WERI-Rb-1 (cell line): ENCODE results near the gene DACH2.

Experiments used
- DNase-seq: peaks from one replicate; pipeline ENCODE4 v3.0.0-alpha.2; 2020
- H3K27ac ChIP-seq: fragments of 250-450 bp; sonication (Bioruptor Pico); 2 replicates; pipeline ENCODE4 v1.5.1; 2020; ENCODE audit warnings: mild to moderate bottlenecking, moderate library complexity
- H3K27me3 ChIP-seq: fragments of 250-450 bp; sonication (Bioruptor Pico); 2 replicates; pipeline ENCODE4 v1.5.1; 2021; ENCODE audit warnings: mild to moderate bottlenecking, low read depth, moderate library complexity; ENCODE audit not compliant: insufficient read depth, severe bottlenecking
- H3K36me3 ChIP-seq: fragments of 250-450 bp; sonication (Bioruptor Pico); 2 replicates; pipeline ENCODE4 v1.5.1; 2020; ENCODE audit warnings: mild to moderate bottlenecking, moderate library complexity
- H3K4me3 ChIP-seq: 2 replicates; pipeline ENCODE4 v1.5.1; 2011; ENCODE audit warnings: low read depth, mild to moderate bottlenecking, control low read depth, low read length
- H3K9me3 ChIP-seq: fragments of 250-450 bp; sonication (Bioruptor Pico); 2 replicates; pipeline ENCODE4 v1.5.1; 2021; ENCODE audit warnings: mild to moderate bottlenecking, moderate library complexity; ENCODE audit not compliant: severe bottlenecking
- TF ChIP-seq, protein P1 (sequence below): IDR thresholded peaks from 2 replicates; pipeline ENCODE4 v1.5.1; 2011; ENCODE audit warnings: low read depth, mild to moderate bottlenecking, control low read depth, inconsistent platforms, low read length

Gene DACH2

DNA sequence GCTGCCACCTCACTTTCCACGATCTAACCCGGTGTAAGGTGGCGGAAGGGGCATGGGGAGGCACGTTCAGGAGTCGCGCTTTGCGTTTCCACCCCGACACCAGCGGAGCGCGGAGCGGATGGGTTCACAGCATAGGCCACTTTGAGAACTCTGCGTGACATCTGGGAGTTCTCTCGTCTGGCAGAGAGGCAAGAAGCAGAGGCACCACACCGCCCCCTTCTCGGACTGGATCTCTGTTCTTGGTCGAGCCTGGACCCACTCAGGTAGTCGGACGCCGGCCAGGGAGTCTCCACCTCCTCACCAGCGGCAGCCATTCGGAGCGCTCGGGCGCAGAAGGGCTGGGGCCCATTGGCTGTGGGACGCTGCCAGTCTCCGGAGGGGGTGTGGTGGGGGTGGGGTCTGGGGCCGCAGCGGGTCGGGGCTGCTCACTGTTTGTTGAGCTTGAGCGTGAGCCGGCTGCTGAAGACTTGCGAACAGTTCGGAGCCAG, at the start of gene DACH2:
Gene DACH2, plus strand, starts transcription at position 428 of the 488 bp plus-strand sequence.
- H3K27me3 ChIP-seq: peaks cover 74% of the 10 kb centered on the region
- H3K9me3 ChIP-seq: no peaks in the 10 kb centered on the region
- peak; percentile 38 for DNase-seq
- H3K36me3 ChIP-seq: no peaks in the 10 kb centered on the region
- peak within 1 kb of the TSS; percentile 12; the same call in 1 of the 2 replicates for H3K4me3 ChIP-seq
- TF ChIP-seq, protein P1, sequence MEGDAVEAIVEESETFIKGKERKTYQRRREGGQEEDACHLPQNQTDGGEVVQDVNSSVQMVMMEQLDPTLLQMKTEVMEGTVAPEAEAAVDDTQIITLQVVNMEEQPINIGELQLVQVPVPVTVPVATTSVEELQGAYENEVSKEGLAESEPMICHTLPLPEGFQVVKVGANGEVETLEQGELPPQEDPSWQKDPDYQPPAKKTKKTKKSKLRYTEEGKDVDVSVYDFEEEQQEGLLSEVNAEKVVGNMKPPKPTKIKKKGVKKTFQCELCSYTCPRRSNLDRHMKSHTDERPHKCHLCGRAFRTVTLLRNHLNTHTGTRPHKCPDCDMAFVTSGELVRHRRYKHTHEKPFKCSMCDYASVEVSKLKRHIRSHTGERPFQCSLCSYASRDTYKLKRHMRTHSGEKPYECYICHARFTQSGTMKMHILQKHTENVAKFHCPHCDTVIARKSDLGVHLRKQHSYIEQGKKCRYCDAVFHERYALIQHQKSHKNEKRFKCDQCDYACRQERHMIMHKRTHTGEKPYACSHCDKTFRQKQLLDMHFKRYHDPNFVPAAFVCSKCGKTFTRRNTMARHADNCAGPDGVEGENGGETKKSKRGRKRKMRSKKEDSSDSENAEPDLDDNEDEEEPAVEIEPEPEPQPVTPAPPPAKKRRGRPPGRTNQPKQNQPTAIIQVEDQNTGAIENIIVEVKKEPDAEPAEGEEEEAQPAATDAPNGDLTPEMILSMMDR: no peak
- no peak within 1 kb of the TSS for H3K27ac ChIP-seq

DNA sequence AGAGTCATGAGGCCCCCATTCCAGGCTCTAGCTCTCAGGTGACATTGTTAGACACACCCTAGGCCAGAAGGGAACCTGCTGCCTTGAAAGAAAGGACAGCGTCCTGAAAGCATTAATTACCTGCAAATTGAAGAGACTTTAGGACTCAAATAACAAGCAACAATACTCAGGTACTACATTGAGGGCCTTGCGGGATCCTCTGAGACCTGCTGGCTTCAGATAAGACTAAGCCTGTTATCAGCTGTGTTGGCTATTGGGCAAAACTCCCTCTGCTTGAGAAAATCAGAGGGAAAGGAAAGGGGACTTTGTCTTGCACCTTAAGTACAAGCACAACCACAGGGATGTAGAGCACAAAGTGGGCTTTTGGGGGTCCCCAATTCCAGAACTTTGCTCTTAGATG, 45.9 kb upstream of the DACH2 start:
- TF ChIP-seq, protein P1: no peak
- DNase-seq: no peak
- Histone ChIP-seq H3K36me3 (no peaks in the 10 kb centered on the region), H3K9me3 (no peaks in the 10 kb centered on the region), H3K4me3 (no peak overlapping the region), H3K27me3 (peaks cover 18% of the 10 kb centered on the region), H3K27ac (no peak overlapping the region)

DNA sequence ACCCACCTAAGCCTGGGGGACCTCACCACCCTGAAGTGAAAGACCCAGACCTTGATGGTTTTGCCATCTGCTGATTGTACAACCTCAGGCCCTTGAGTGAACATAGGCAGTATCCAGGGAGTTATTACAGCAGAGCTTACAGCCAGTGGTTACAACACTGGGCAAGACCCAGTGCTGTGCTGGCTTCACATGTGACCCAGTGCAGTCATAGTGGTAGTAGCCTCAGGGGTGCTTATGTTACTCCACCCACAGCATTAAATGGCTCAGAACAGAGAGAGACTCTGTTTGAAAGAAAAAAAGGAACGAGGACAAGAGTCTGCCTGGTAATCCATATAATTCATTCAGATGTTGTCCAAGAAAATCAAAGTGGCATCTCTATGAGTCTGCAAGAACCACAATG, 45.2 kb upstream of the DACH2 start:
- H3K9me3 ChIP-seq: no peaks in the 10 kb centered on the region
- no peak overlapping the region for H3K4me3 ChIP-seq
- H3K27me3 ChIP-seq: peaks cover 21% of the 10 kb centered on the region
- no peak overlapping the region for H3K27ac ChIP-seq
- no peaks in the 10 kb centered on the region for H3K36me3 ChIP-seq
- DNase-seq: no peak
- TF ChIP-seq, protein P1: no peak

DNA sequence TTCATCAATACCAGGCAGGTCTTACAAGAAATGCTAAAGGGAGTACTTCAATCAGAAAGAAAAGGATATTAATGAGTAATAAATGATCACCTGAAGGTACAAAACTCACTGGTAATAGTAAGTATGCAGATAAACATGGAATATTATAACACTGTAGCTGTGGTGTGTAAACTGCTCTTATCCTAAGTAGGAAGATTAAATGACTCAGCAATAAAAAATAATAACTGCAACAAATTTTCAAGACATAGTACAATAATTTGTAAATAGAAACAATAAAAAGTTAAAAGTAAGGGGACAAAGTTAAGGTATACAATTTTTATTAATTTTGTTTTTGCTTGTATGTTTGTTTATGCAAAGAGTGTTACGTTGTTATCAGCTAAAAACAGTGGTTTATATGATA, 43.7 kb upstream of the DACH2 start:
- no peaks in the 10 kb centered on the region for H3K9me3 ChIP-seq
- TF ChIP-seq, protein P1: no peak
- H3K36me3 ChIP-seq: no peaks in the 10 kb centered on the region
- no peak overlapping the region for H3K27ac ChIP-seq
- DNase-seq: no peak
- no peak overlapping the region for H3K4me3 ChIP-seq
- peaks cover 22% of the 10 kb centered on the region for H3K27me3 ChIP-seq

DNA sequence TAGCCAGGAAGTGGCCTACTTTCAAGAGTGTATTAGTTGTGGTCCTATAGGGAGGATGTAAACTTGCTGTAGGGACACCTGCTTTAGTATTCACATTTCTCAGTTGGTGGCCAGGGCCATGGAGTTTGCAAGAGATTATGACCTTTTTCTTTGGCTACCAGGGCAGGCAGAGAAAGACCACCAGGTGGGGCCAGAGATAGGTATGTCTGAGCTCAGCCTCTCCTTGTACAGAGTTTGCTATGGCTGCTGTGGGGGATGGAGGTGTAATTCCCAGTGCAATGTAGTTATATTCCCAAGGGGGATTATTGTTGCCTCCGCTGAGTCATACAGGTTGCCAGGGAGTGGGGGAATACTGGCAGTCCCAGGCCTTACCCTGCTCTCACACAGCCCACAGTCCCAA, 26.3 kb upstream of the DACH2 start:
- H3K36me3 ChIP-seq: no peaks in the 10 kb centered on the region
- TF ChIP-seq, protein P1: peak; percentile 6; the same call in 1 of the 2 replicates
- no peak overlapping the region for H3K4me3 ChIP-seq
- no peak for DNase-seq
- no peaks in the 10 kb centered on the region for H3K9me3 ChIP-seq
- peaks cover 22% of the 10 kb centered on the region for H3K27me3 ChIP-seq
- H3K27ac ChIP-seq: no peak overlapping the region

DNA sequence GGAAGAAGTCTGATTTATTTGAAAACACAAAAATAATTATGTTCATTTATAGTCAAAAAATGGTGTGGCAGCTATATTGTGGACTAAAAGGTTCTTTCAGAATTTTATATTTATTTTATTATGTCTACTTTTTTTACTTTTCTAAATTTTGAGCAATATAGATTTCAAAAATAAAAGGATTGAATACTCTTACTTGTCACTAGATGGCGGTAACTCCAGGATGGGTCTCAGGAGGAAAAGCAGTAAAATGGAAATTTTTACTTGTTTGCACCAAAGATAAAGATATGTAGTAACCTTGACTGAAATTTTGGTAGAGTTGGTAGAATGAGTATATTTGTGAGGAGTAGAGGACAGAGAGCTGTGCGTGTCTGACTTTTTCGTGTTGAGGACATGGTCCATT, 14.5 kb upstream of the DACH2 start:
- Histone ChIP-seq H3K4me3 (no peak overlapping the region), H3K27ac (no peak overlapping the region), H3K9me3 (no peaks in the 10 kb centered on the region), H3K27me3 (peaks cover 56% of the 10 kb centered on the region), H3K36me3 (no peaks in the 10 kb centered on the region)
- TF ChIP-seq, protein P1: 0 out of 2 replicates have a peak, but pooled peaks have one; percentile 6
- no peak for DNase-seq
